Measurements from ENCODE around the gene TLCD2. TPM values are rescaled to one million over a fixed set of nuclear protein-coding genes. Genes with fewer than 3 reads are reported as not detected.
"Not testable (repeated sequence)": the region's sequence is repeated elsewhere in the genome, so short reads cannot be mapped to it uniquely, and the experiment has no call there.

The TLCD2 gene
- total RNA-seq, 3 donors from 2014 or later = 29.0 to 45.6 (median 37.6) TPM

- no peak overlapping the region for H3K4me3 ChIP-seq
- no peak for ATAC-seq
- no peak for TF ChIP-seq CTCF (IDR thresholded peaks at IDR 0.05)
- no peaks in the 10 kb centered on the region for H3K4me1 ChIP-seq (ENCODE audit: low read depth)
- H3K36me3 ChIP-seq (ENCODE audit: low read depth) = no peaks in the 10 kb centered on the region
- no peaks in the 10 kb centered on the region for H3K9me3 ChIP-seq
- intact Hi-C loops (cut with DNase I, micrococcal nuclease) = no loop called here
- DNase-seq = no peak
Measured at GRCh38 chr17:1693339-1693738, 16.8 kb downstream of the TLCD2 start.

GRCh38 chr17:1690544-1691221 lies 19.5 kb downstream of the TLCD2 start:
- H3K36me3 ChIP-seq (ENCODE audit: low read depth) = no peaks in the 10 kb centered on the region
- no peak for TF ChIP-seq CTCF (IDR thresholded peaks at IDR 0.05)
- H3K9me3 ChIP-seq = no peaks in the 10 kb centered on the region
- no peaks in the 10 kb centered on the region for H3K4me1 ChIP-seq (ENCODE audit: low read depth)
- intact Hi-C loops (cut with DNase I, micrococcal nuclease) = no loop called here
- no peak for DNase-seq
- no peak for ATAC-seq
- no peak overlapping the region for H3K4me3 ChIP-seq

GRCh38 chr17:1688405-1688804 lies 21.8 kb downstream of the TLCD2 start:
- H3K36me3 ChIP-seq (ENCODE audit: low read depth); ATAC-seq; H3K4me3 ChIP-seq; DNase-seq; H3K9me3 ChIP-seq; intact Hi-C loops (cut with DNase I, micrococcal nuclease); H3K4me1 ChIP-seq (ENCODE audit: low read depth): not testable (repeated sequence)

GRCh38 chr17:1686086-1686485 lies 24.1 kb downstream of the TLCD2 start:
- H3K4me1 ChIP-seq (ENCODE audit: low read depth) = peaks cover 17% of the 10 kb centered on the region
- H3K9me3 ChIP-seq = no peaks in the 10 kb centered on the region
- no peak for TF ChIP-seq CTCF (IDR thresholded peaks at IDR 0.05)
- ATAC-seq = no peak
- DNase-seq = no peak
- H3K4me3 ChIP-seq = no peak overlapping the region
- peaks cover 5% of the 10 kb centered on the region for H3K36me3 ChIP-seq (ENCODE audit: low read depth)
- intact Hi-C loops (cut with DNase I, micrococcal nuclease) = no loop called here

- no peak for TF ChIP-seq CTCF (IDR thresholded peaks at IDR 0.05)
Measured at GRCh38 chr17:1684378-1685189, 25.6 kb downstream of the TLCD2 start, which contains the start of gene PRPF8. PRPF8 (minus strand) TSS chr17:1684867; CDS start chr17:1684571, 296 bp downstream.

GRCh38 chr17:1683459-1683858 lies 26.7 kb downstream of the TLCD2 start:
- no peak for DNase-seq
- ATAC-seq = no peak
- TF ChIP-seq CTCF (IDR thresholded peaks at IDR 0.05) = no peak
- Histone ChIP-seq H3K36me3 (ENCODE audit: low read depth) (peaks cover 13% of the 10 kb centered on the region), H3K4me1 (ENCODE audit: low read depth) (peaks cover 17% of the 10 kb centered on the region), H3K4me3 (no peak overlapping the region), H3K9me3 (no peaks in the 10 kb centered on the region)
- intact Hi-C loops (cut with DNase I, micrococcal nuclease) = no loop called here

More at GRCh38 chr17:1684378-1685189, 25.6 kb downstream of the TLCD2 start, which contains the start of gene PRPF8:
- peaks cover 5% of the 10 kb centered on the region for H3K36me3 ChIP-seq (ENCODE audit: low read depth)
- peak; percentile 100 for ATAC-seq
- H3K4me1 ChIP-seq (ENCODE audit: low read depth) = peaks cover 17% of the 10 kb centered on the region
- peak; percentile 98 for DNase-seq
- no peaks in the 10 kb centered on the region for H3K9me3 ChIP-seq
- intact Hi-C loops (cut with DNase I, micrococcal nuclease) = no loop called here
- peak within 1 kb of the TSS; percentile 80 for H3K4me3 ChIP-seq
